NCI-H2171 treated with DMSO at 0.1 percent for 48 hours (cell line): ENCODE data around the gene IFNG-AS1.

ENCODE experiments used
- DNase-seq: peaks from one replicate; lab custom pipeline; 2025; lab: John Stamatoyannopoulos, UW

The IFNG-AS1 gene

GRCh38 chr12:67989184-67989920 lies at the start of gene IFNG-AS1:
Gene IFNG-AS1, plus strand, starts transcription at chr12:67989447.
- DNase-seq: no peak

DNA sequence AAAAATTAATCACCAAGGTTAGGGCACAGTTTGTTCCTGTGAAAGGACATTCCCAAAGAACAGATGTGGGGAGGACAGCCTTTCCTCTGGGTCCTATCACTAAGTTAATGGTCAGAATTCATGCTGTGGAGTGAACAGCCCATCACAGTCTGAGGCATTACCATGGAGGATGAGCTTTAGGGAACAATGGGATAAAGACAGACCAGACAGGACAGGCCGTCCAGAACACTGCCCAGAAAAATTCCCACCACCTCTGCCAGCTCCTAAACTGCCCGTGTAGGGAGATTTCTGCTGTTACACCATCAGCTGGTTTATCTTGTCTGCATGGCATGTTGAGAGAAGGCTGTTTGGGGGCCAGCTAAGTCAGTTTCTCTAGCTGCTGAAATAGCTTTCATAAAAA lies 49.6 kb upstream of the IFNG-AS1 start:
- DNase-seq: no peak

DNA sequence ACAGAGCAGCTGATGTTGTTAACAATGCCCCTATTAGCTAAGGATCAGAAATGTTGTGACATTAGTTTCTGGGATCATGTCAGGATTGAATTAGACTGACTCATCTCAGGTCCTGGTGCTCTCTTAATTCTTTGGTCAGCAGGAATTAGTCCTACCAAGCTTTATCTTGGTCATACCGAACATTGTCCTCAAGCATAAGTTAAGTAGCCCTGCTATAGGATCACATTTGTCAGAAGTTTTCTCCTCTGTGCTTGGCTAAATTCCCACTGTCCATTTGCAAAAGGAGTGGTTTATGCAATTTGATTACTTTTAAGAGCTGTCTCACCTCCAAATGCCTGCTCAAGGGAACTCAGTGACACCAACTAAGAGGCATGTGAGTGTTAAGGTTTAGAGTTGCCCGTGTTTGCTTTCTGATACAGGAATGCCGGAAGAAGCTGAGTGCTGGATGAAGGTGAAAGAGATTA lies 48.4 kb upstream of the IFNG-AS1 start:
- no peak for DNase-seq

DNA sequence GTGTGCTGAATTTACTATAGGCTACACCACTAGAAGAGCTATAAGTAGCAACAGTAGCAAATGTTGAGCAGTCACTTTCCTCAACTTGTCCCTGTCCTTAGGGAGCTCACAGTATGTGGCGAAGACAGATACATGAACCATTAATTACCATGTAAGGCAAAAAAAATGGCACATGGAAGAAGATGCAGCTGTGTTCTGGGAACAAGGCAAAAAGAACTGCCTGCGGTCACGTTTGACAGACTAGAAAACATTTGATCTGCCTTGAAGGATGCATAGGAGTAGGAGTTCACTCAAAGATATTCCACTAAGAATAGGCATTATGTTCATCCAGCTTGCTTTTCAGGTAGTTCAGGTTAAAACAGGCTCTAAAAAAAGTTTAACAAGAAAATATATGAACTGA lies 46.5 kb upstream of the IFNG-AS1 start:
- peak; percentile 64 for DNase-seq

GRCh38 chr12:67943141-67943892 lies 45.9 kb upstream of the IFNG-AS1 start:
- peak; percentile 93 for DNase-seq

DNA sequence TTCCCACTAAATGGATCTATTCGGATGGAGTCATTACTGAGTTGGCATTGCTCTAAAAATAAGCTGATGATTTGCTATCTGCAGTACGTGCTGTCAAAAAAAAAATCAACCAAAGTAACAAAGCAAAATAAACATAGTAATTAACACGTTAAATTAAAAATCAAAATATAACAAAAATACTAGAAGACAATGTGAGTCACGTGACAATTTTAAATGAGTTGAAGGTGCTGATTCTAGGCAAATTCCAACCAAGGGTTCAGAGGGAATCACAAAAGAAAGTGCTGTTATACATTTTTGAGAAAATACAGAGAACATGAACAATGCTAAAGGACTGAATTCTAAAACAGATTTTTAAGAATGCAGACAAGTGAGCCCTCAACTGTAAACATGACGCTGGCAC lies 45.2 kb upstream of the IFNG-AS1 start:
- no peak for DNase-seq

- DNase-seq: no peak
These were observed 36.5 kb upstream of the IFNG-AS1 start for GRCh38 chr12:67952787-67953186.

- no peak for DNase-seq
These were observed 31.9 kb upstream of the IFNG-AS1 start for GRCh38 chr12:67957383-67957782.

DNA sequence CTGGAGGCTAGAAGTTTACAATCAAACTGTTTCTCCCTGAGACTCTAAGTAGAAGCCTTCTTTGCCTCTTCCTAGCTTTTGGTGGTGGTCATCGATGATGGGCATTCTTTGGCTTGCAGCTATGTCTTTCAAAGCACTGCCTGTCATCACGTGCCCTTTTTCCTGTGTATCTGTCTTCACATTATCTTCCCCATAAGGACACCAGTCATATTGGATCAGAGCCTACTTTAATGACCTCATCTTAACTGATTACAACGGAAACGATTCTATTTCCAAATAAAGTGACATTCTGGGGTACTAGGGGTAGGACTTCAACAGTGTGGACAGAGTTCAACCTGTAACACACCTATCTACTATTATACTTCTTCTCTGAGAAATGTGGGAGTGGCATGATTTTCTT lies 31.1 kb upstream of the IFNG-AS1 start:
- DNase-seq: no peak

- DNase-seq: no peak
These were observed 24.8 kb upstream of the IFNG-AS1 start for GRCh38 chr12:67964456-67964855.

DNA sequence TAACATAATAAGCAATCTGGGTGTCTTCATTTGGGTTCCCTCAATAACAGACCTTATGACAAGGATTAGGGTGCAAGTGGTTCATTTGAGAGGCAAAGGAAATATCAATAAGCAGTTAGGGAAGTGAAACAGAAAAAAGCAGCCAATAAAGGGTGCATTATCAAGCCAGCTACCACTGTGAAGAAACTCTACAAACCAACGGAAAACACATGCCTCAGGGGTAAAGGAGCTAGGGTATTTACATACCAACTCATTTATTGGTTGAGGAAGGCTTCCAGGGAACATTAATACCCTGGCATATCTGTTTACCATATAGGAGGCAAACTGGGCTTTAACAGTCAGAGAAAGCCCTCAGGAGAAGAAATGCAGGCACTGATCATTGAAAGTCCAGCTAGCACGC lies 22.7 kb upstream of the IFNG-AS1 start:
- DNase-seq: no peak

- DNase-seq: no peak
These were observed 20.9 kb upstream of the IFNG-AS1 start for GRCh38 chr12:67968321-67968720.

DNA sequence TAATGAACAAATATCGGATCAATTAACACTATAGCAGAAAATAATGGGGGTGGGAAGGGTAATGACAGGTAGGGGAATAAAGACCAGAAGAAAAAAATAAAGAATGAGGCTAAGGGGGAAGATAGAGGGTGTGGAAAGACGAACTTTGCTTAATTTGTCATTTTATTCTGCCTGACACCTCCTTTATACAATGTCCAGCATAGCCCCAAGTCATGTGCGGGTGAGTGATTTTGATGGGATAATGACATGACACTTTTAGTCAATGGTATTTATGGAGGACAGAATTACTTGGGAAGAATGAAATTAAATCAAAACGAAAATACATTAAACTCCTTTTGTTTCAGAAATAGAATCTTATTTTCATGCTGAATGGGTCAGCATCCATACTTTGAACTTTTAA lies 20.5 kb upstream of the IFNG-AS1 start:
- no peak for DNase-seq

DNA sequence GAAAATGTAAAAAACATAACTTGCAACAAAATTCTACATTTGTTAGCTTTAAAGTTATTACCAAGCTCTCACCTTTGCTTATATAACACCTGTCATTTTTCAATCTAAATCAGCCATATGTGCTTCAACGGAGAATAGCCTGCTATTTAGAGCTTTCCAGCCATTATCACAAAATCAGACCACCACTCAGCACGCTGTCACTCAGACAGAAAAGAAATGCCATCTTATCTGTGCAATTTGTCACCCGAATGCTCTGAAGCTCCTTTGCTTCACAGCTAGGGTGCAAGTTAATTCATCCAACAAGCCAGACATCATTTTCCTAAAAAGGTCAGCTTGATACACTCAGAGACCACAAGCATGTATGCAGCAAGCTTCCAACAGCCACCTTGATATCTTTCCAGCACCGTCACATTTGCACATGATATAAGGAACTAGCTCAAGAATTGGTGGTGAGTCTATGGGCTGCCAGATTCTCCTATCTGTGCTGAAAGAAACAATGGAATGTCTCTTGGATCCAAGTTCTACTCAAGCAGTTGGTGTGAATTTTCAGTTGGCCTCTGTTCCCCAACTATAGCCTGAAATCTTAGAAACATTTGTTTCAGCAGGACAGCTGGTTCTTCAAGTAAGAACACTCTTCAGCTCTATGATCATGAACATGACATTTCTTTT lies 20.0 kb upstream of the IFNG-AS1 start:
- DNase-seq: no peak

DNA sequence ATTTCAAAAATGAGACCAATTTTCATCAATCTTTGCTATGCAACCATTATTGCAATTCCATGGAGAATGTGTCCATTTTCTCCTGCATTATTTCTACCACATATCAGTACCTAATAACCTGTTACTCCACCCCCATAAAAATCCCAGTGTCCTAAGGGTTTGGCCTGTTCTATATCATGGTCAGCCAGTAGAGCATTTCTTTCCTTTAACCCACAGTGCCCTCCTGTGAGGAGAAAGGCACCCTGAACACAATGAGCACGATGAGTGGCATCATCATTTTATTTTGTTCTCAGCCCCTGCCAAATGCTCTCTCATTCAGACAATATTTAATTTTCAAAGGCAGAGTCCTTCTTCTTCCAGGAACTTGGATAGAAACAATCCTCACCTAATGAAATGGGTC lies 11.6 kb upstream of the IFNG-AS1 start:
- no peak for DNase-seq

DNA sequence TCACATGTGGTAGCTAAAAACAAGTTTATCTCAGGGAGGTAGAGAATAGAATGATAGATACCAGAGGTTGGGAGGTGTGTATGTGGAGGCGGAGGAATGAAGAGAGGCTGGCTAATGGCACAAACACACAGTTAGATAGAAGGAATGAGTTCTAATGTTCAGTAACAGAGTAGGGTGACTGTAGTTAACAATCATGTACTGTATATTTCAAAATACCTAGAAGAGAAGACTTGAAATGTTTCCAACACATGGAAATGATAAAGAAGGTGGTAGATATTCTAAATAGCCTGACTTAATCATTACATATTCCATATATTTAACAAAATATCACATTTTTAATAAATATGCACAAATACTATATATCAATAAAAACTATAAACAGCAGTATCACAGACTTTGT lies 8.9 kb upstream of the IFNG-AS1 start:
- DNase-seq: no peak

DNA sequence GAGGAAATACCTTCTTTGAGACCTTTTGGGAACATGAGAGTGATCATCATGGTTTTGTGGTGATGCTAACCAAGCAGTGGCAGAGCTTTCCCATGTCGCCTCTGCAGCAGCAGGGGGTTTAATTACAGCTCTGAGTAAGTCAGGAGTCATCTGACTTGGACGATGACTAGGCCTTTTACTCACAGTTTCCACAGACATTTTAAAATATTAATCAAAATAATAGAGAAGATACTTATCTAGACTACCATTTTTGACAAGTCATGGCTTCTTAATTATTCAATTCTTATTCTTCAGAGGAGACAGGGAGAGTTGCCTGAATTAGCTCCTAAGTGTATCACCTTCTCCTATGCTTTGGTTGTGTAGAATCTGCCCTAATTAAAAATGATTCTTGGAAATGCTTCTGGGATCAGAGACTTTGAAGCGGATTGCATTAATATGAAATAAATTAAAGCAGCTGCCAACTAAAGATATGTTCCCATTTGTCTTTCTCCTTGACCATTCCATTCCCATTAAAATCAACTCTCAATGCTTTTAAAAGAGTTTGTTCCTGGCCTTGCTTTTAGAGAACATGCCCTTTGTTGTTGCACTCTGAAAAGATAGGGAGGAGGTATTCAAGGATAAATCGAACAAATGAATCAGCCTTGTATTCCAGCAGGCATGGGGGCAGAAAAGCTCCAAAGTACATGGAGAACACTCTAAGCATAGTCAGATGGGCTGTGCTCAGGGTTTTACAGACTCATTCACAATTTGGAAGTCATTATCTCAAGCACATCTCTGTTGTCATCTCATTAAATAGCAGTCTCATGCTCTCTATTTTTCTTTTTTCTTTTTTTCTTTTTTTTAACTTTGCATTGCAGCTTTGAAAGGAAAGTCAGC lies 7.7 kb upstream of the IFNG-AS1 start:
- DNase-seq: peak; percentile 77

DNA sequence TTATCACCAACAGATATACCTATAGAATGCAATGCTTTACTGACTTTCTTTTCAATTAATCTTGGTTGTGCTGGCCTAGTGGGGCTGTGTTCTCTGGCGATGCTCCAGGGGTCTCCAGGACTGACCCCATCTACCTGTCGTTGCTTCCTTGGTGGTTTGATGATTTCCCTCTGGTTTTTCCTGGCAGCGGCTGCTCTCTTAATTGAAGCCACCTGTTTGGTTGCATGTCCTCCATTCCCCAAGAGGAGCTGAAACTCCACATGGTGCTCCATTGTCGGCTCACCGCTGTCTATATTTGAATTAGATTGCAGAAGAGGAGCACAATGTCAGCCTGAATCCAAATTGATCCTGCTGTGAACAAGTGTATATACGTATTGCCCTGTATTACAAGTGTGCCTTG lies 7.1 kb upstream of the IFNG-AS1 start:
- peak; percentile 77 for DNase-seq

GRCh38 chr12:67986632-67987031 lies 2.6 kb upstream of the IFNG-AS1 start:
- peak; percentile 8 for DNase-seq

DNA sequence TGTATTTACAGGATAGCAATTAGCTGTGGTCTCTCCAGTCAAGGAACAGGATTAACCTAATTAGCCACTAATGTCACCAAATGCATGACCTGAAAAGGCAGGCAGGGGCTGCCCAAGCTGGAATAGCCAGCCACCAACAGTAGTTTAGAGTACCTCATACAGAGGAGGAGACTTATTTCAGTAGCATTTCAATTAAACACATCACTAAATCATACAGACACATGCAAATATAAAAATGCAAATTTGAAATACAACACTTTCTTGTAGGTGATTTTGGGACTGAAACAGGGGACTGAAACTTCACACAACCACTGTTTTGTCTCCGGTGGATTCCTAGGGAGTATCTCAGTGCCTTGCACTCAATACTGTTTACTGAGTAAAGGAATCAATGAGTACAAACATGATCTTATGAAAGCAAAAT lies 636 bp upstream of the IFNG-AS1 start:
- DNase-seq: no peak

DNA sequence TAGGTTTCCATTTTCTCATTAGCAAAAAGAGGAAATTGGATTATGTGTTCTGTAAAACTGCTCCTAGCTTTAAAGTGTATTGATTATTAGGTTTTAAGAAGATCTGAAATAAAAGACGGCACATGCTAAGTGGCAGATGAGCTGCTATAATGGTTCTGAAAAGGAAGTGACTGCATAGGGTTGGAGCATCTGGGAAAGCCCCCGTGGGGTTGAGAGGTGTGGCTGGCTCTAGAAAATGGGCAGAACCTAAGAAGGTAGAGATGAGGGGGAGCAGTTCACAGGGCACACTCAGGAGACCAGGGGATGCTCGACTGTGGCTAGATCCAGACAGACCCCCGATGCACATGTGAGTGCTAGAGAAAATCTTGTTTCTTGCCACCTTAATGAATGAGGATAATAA lies 1.9 kb downstream of the IFNG-AS1 start:
- DNase-seq: no peak

- DNase-seq: no peak
These were observed 3.9 kb downstream of the IFNG-AS1 start for GRCh38 chr12:67993143-67993542.
